Fibroblast of skin of right quadriceps (primary cell): ENCODE data around the gene EHD4.
A peak's percentile ranks its signal among the peaks of the same experiment; 100 is the strongest.

Experiments used
- DNase-seq: peaks from one replicate; pipeline ENCODE4 v3.0.0-alpha.2; 2013

Gene EHD4

DNA sequence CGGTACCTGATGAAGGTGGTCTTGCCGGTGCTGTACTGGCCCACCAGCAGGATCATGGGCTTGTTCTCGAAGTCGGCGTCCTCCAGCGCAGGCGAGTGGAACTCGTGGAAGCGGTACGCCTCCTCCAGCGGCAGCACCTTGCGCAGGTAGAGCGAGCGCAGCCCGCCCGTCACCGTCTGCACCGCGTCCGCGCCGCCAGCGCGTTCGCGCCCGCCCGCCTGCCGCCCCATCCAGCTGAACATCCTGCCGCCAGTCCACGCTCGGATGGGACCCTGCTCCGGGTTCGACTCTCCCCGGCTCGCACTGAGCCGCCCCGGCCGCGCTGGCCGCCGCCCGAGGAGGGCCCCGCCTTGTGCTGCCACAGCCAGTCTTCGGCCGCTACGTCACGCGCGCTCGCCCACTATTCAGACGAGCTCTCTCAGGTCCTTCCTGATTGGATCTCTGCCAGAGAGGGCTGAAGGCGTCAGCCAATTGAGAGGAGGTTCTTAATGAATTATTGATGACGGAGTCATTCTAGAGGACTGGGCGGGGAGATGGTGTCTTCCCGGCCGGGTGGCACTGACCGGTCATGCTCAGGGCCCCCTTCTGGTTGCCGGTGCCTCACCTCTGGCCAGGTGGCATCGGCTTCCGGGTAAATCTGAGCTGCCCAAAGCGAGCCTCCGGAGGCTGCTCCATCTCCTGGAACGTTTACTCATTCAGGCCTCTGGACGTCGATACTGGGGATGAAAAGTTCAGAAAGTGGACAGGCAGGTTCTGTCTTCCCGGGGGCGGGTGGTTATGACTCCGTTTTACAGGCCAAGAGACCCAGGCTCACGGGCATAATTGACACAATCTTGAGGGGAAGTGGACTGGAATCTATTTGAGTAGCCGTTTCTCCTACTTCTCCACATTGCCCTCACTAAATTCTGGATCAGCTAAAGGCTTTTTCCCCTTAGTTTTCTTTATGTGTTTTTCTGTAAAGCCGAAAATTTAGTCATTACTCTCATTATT is at the start of gene EHD4:
Gene EHD4, minus strand, starts transcription at position 305 of the 990 bp plus-strand sequence. Its CDS starts 63 bp downstream, at position 242.
- DNase-seq, result peak; percentile 99

DNA sequence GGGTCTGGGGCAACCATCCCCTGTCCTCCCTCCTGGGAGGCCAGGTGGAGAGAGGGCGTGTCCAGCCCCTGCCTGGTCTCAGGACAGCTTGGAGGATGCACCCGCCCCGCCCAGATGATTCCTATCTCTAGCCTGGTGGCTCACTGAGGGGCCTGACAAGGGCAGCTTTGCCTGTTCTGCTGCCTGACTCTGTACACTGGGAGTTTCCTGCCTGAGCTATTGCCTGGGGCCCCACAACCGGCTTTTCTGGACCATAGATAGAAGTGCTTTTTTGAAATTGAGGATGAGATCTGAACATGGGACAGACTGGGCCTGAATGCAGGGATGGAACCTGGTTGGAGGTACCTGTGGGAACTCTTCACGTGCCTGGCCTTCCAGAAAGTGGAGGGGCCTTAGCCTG is 49.2 kb upstream of the EHD4 start:
- no peak for DNase-seq

DNA sequence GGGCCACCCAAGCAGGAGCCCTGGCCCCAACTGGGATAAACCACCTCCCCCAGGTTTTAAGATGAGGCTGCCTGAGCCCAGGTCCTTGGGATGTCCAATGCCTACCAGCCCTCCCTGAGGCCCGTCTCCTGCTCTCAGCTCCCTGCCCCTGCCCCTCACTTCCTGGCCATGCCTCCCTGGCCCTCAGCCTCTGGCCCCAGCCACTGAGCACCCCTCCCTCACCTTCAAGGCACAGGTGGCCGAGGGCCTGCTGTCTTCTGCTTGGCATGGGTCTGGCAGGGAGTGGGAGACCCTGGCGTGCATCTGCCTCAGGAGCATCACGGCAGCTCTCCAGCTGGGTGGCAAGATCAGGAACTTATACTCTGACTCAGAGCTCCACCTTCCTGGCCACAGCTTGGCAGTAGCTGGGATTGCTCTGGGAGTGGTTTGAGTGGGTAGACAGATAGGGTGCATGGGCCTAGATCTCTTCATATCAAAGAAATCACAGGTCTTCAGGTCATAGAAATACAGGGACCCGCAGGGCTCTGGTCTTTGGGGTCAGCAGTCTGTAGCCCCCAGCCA is 48.4 kb upstream of the EHD4 start, which contains the start of gene PLA2G4E:
Gene PLA2G4E, minus strand, starts transcription at position 330 of the 561 bp plus-strand sequence. Its CDS starts 12 bp downstream, at position 318.
- DNase-seq, result no peak

DNA sequence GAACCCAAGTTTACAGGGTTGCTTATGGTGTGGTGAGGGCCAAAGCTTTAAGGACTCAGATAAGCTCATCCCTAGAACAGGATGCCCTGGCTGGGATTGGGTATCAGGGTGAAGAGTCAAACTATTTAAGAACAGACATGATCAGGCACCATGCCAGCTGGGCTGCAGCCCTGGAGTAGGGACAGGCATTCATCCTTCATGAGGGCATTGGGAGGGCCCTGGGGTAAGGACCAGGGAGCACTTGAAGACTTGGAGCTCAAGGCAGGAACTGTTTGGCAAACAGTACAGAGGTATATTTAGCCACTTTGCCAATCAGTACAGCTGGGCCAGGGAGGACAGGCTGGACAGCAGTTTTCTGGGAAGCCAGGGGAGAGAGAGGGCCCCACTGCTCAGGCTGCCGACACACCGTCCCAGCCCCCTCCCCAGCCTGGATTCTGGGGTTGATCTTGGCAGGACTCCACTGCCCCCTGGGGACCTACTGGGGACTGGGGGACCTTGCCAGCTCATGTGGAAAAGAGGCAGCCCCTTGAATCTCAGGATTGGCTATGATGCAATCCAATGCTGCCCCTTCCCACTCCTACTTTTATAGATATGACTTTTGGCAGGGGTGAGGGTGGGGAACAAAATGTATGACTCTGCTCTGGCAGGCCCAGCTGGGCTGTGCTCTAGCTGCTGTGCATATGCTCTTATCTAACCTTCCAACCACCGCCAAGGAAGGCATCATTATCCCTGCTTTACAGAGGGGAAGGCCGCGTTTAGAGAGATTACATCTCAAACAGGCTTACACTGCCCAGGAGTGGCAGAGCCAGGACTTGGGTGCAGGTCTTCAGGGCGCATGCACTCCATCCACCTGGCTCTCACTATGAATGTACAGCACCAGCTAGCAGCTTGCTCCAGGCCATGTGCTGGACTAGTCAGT is 46.2 kb upstream of the EHD4 start:
- no peak for DNase-seq

DNA sequence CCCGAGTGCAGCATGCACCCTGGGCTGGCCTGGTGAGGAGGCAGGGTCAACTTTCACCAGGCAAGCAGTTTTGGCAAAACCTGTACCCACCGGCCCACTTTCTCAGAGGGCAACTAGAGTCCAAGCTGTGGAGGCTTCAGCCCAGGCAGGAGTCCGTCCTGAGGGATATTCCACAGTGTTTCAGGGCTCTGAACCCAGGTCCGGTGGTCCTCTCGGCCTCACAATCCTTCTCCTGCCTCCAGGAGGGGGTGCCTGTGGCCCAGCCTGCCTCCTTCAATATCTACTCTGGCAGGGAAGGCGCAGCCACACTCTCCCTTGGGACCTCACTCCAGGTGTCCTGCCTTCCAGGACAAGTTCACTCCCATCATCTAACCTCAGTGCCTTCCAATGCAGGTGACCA is 44.6 kb upstream of the EHD4 start:
- DNase-seq, result no peak

DNA sequence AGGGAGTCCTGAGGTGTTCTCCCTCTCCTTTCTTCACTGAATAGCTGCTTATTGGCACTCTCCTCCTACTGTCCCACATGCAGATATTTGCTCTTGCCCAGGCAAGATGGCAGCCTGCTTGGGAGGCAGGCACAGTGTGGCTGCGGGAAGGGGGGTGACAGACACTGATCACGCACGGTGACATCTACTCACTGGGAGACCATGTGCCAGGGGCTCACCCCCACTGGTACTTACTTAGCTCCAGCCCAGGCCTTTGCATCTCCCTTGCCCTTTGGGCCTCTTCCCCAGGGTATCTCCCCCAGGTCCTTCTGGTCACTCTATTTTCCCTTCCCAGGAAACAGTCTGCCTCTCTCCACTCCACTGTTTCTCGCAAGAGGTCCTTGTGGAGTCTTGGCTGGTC is 42.0 kb upstream of the EHD4 start:
- no peak for DNase-seq

DNA sequence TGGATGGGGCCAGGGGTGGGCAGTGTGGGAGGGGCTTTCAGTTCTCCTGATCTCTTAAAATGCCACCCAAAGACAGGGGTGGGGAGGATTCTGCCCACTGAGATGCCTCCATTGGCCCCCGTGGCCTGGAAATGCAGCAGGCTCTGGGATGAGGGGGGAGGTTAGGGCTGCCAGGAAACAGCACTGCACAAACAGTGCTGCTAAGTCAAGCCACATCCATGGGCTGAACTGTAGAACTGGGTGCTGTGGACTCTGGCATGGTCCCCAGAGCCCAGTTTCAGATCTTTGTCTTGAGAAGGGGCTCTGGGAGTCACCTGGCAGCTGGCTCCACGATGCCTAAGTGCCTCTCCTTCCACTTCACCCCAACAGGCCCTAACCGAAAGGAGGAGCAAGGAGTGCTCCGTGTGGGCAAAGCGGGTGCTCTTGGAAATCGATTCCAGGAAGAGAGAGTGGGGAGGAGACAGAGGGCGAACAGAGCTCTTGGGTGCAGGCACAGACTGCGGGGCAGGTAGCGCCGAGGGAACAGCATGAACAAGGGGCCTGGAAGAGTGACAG is 40.6 kb upstream of the EHD4 start:
- no peak for DNase-seq

DNA sequence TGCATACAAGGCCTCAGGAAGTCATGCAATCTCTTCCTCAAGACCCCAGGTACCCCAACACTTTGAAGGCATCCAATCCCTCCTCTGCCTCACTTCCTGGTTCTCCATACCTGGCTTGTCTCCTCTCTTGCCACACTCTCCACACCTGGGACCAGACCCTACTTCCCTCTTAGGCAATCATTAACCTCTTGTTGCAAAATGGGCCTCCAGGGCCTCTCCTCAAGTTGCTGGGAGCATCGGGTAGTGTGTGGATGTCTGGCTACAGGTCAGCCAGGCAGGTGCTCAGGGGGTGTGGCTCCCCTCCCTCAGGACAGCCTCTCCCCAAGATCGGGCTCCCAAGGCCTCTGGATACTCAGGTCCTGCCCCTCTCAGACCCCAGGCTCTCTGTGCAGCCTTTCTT is 39.9 kb upstream of the EHD4 start:
- DNase-seq, result no peak

DNA sequence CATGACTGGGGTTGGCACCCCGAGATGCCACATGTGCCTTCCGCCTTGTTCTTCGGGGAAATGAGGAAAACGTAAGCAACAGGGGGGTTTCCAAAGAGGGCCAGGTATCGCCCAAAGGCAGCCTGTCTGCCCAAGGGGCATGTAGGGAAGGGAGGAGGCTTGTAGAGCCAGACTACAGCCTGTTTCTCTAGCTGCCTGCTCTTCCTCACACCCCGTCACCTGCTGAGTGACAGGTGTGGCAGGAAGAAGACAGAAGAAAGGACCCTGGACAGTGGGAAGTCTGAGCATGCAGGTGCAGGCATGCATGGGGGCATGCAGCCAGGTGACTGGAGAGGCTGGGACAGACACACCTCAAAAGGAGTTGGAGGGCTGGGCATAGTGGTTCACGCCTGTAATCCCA is 38.7 kb upstream of the EHD4 start:
- DNase-seq, result no peak

DNA sequence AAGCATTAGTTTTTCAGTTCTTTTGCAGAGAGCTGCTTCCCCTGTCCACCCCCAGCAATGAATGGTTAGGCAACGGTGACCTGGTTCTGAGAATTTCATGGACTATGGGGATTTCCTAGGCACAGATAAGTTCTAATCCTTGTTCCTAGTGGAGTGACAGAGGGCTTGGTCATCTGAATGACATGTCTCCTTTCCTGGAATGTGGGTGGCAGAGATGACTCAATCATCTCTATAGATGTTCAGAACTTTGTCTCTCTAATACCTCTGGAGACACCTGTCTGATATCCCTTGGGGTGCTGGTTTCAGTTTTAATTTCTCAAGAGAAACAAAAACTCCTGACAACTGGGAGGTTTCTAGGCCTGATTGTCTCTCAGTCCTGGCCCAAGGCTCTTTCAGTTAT is 38.1 kb upstream of the EHD4 start:
- DNase-seq, result no peak

DNA sequence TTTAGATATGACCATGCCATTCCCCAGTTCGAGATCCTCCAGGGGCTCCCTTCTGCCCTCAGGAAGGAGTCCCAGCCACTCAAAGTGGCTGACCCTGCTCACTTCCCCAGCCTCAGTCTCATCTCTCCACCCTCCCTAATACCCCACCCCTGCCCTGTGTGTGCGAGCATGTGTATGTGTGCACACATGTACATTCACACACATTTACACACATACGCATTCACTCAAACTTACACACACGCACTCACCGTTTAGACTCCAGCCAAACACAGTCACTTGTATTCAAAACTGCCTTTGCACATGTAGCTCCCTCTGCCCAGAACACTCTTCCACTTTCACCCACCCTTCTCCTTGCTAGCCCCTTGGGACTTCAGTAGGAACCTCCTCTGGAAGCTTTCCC is 37.1 kb upstream of the EHD4 start:
- DNase-seq, result no peak

DNA sequence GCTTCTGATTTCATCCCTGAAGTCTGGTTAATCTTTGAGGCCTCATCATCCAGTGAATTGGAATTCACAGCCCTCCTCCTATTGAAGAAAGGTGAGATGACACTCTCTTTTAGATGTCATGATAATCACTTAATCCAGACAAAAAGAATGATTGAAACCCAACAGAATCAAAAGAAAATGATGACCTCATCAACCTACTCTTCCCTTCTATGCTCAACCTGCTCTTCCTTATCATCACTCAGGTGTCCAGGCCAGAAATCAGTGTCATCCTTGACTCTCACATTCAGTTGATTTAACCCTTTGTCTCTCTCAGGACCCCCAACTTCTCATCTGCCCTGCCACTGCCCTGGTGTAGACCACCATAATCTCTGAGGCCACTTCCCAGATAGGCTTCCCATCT is 36.7 kb upstream of the EHD4 start:
- DNase-seq, result no peak

DNA sequence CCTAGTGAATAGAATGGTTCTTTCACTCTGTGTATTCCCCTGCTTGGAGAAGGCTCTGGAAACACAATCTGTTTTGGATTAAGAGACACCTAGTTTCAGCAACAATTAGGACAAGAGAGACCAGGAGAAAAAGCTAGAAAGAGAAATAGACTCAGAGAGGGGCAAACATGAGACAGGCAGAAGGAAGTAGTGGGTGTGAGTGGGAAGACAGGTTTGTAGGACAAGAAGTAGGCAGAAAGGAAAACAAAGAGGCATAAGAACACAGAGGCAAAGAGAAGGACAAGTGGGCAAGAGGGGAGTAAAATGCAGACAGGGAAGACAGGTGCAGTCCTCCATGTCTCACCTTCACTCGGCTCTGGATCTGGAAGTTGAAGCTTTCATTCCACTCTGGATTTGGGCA is 35.0 kb upstream of the EHD4 start:
- DNase-seq, result no peak

DNA sequence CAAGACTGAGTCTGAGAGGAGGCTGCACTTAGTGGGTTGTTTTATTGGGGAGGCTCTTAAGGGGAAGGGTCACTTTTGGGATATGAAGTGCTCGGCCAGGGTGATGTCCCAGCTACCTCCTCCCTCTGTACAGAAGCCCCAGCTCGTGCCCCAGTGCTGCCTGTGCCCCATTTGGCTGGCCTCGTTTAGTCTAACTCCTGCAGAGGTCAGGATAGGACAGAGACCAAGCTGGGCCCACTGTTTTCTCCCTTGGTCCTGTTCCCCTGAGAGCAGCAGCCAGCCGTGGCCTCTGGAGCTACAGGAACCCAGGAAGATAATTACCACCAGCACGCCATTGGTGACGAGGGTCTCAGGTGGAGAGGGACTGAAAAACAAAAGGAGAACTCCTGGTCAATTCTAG is 30.0 kb upstream of the EHD4 start:
- no peak for DNase-seq

DNA sequence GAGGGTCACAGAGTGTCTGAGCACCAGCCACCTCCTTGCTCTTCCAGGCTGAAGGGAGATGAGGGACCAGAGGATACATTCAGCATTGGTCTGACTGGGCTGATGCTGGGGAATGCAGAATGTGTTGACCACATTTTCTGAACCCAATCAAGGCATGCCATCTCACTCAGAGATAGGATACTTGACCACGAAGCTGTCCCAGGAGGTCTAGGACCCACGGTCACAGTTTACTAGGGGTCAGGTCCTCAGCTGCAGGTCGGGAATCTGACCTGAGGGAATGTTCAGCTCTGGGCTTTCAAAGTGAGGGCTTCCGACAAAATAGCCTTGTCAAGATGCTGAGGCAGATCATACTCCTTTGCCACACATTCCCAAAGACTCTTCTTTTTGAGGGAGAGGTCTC is 28.9 kb upstream of the EHD4 start:
- DNase-seq, result no peak

DNA sequence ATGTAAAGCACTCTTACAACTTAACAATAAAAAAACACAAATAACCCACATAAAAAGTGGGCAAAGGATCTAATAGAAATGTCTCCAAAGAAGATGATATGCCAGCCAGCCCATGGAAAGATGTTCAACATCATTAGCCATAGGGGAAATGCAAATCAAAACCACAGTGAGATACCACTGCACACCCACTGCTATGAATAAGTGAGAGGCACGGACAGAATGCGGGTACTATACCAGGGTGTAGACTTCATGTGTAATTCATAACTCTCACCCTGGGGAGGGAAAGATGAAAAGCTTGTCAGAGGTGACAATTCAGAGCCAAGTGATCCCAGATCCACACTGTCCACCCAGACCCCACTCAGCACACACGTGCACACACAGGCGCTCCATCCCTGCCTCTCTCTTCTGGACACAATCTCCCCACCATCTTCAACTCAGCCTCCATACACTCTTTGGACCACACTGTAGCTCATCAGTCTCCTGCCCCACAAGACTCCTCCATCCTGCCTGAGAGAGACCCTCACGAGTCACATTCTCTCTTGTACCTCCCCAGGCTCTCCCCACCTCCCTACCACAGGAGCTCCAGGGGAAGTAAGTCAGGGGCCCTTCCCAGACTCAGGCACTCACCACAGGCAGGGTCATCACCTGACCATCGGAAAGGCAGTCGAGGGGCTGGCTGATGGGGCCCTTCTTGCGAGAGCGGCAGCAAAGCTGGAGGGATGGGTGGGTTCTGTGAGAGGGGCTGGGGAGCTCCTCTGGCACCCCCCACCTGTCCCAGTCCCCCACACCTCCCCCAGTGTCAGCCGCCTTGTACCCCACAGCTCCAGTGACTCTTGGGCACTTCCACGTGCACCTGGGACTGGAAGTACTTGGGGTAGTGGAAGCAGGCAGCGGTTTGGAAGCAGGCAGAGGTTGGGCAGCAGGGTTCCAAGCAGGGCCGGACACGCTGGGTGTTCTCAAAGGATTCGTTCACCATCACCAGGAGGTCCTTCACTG is 27.2 kb upstream of the EHD4 start:
- DNase-seq, result no peak

DNA sequence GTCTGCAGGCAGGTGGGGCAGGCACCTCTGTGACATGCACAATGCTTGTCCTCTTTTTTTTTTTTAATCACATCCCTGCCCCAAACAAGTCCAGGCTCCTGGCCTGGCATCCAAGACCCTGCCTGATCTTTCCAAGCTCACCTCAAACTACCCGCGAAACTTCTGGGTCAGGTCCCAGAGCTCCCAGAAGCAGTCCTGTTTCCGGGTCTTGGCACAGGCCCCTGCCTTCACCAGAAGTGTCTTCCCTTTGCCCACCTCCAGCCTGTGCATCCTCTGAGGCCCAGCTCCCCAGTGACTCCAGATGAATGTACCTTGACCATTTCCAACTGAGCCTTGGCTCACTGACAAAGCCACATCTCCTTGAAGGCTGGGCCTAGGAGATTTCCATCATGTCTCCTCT is 25.5 kb upstream of the EHD4 start:
- no peak for DNase-seq

DNA sequence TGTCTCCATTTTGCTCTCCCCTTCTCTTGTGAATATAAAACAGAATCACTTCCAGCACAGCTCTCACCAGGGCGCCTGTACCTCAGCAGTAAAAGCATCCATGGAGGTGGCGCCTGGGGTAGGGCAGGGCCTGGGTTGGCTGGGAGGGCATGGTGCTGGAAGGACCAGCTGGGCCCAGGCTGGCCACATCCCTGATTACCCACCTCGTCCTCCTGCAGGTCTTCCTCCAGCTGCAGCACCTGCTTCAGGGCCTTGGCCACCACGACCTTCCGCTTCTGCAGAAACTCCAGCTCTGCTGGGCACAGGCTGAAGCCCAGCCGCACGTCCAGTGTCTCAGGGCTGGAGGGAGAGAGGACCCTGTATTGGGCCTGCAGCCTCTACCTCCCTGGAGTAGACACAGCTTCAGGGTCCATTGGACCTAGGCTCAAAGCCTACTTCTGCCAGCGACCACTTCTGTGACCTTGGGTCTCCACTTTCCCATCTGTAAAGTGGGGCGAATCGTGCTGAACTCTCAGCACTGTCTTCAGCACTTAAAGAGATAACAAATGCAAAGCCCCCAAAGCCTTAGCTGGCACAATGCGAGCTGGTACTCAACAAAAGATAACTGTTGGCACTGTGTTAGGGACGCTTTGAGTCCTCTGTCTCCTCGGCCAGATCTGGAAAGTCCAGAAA is 24.7 kb upstream of the EHD4 start:
- no peak for DNase-seq

DNA sequence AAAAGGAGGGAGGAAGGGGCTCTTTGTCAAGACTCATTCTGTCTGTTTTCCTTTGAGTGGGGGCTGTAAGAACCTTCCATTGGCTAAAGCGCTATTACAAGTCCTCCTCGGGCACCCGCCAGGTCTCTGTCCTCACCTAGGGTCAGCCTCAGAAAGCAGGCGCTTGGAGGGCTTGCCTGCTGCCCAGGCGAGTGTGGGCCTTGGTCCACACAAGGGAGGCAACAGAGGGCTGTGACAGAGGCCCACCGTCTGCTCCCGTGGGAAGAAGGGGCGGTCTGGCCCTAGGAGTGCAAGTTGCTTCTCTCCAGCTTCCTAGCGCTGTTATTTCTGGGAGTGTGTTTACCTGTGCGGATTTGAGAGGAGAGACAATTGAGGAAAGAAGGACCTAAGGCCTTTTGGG is 24.0 kb upstream of the EHD4 start:
- DNase-seq, result no peak

DNA sequence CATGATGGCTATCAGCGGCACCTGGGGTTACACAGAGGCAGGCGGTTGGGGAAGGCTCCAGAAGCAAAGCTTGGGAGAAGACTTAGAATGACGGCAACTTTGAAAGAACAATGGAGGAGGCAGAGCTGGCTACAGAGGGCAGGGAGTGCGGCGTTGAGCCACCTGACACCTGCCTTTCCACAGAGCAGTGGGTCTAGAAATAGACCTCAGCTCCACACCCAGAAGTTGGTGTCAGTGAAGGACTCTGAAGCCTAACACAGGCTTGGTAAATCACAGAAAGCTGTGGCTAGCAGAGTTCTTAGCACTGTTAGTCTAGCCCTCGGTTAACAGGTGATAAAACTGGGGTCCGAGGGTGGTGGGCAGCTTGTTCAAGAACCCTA is 23.1 kb upstream of the EHD4 start:
- no peak for DNase-seq
